HepG2 (cell line): ENCODE measurements around the gene METTL23. TPM values are rescaled to one million over a fixed set of nuclear protein-coding genes. Genes with fewer than 3 reads are reported as not detected.

Experiments
- ATRX ChIP-seq: sonication (generic); formaldehyde crosslinking; IDR thresholded peaks from 2 replicates; pipeline ENCODE4 v1.4.0; 2020; ENCODE audit warnings: missing genetic modification reagents, borderline replicate concordance
- CHCHD3 ChIP-seq: sonication (generic); formaldehyde crosslinking; IDR thresholded peaks from 2 replicates; pipeline ENCODE4 v1.8.0; 2022; ENCODE audit warnings: mild to moderate bottlenecking, missing genetic modification reagents, moderate library complexity
- FOXO1 ChIP-seq: sonication (generic); formaldehyde crosslinking; IDR thresholded peaks from 2 replicates; pipeline ENCODE4 v1.4.0; 2020; ENCODE audit warnings: missing genetic modification reagents
- GTF3A ChIP-seq: sonication (generic); formaldehyde crosslinking; conservative IDR thresholded peaks from 2 replicates; pipeline ENCODE4 v1.4.0; 2020; ENCODE audit warnings: mild to moderate bottlenecking, missing genetic modification reagents
- HNF4G ChIP-seq, 2 experiments: sonication (generic) in 1 of 2; formaldehyde crosslinking in 1 of 2; IDR thresholded peaks; 2 replicates each; pipeline versions ENCODE4 v1.4.0 to v1.6.1; 2011 to 2020; ENCODE audit warnings: borderline replicate concordance in 2 of 2, low read depth in 2 of 2, mild to moderate bottlenecking in 2 of 2, low read length in 1 of 2, missing genetic modification reagents in 1 of 2, moderate library complexity in 1 of 2
- HOXD1 ChIP-seq: sonication (generic); formaldehyde crosslinking; IDR thresholded peaks from 2 replicates; pipeline ENCODE4 v1.5.0; 2020; ENCODE audit warnings: missing genetic modification reagents
- KDM5A ChIP-seq: fragments of 200-600 bp; sonication (generic); IDR thresholded peaks from 2 replicates; pipeline ENCODE4 v1.7.0; 2018; ENCODE audit warnings: antibody characterized with exemption, mild to moderate bottlenecking, low read length, borderline replicate concordance
- KLF16 ChIP-seq, 2 experiments: sonication (generic) in 1 of 2; formaldehyde crosslinking in 1 of 2; IDR thresholded peaks; 2 replicates each; pipeline versions ENCODE4 v1.6.1 to v1.8.0; 2016 to 2023; ENCODE audit warnings: missing genetic modification reagents in 2 of 2, missing compliant biosample characterization in 1 of 2
- NR3C1 ChIP-seq: sonication (generic); formaldehyde crosslinking; IDR thresholded peaks from 2 replicates; pipeline ENCODE4 v1.4.0; 2020; ENCODE audit warnings: missing genetic modification reagents
- RNF2 ChIP-seq: fragments of 450-650 bp; conservative IDR thresholded peaks from 2 replicates; pipeline ENCODE4 v1.6.1; 2016; ENCODE audit warnings: low read depth
- SOX6 ChIP-seq, 2 experiments: fragments of 450-650 bp in 1 of 2; sonication (generic) in 1 of 2; formaldehyde crosslinking in 1 of 2; IDR thresholded peaks; 2 replicates each; pipeline versions ENCODE4 v1.4.0 to v1.6.1; 2017 to 2020; ENCODE audit warnings: antibody characterized with exemption in 1 of 2, mild to moderate bottlenecking in 1 of 2, missing genetic modification reagents in 1 of 2
- SRF ChIP-seq: IDR thresholded peaks from 2 replicates; pipeline ENCODE4 v1.6.1; 2011; ENCODE audit warnings: mild to moderate bottlenecking, low read depth, low read length, moderate library complexity
- TEAD3 ChIP-seq: optimal IDR thresholded peaks from 2 replicates; pipeline ENCODE3; 2016; ENCODE audit warnings: borderline replicate concordance
- ZBTB38 ChIP-seq: sonication (generic); formaldehyde crosslinking; IDR thresholded peaks from 2 replicates; pipeline ENCODE4 v1.5.1; 2020; ENCODE audit warnings: mild to moderate bottlenecking, missing genetic modification reagents
- ZNF205 ChIP-seq: IDR thresholded peaks from 2 replicates; pipeline ENCODE4 v1.6.1; 2018; ENCODE audit warnings: missing biosample characterization, missing genetic modification reagents
- ZNF607 ChIP-seq: sonication (generic); formaldehyde crosslinking; IDR thresholded peaks from 2 replicates; pipeline ENCODE4 v1.5.1; 2020; ENCODE audit warnings: missing genetic modification reagents, mild to moderate bottlenecking, borderline replicate concordance
- ZNF703 ChIP-seq: sonication (generic); formaldehyde crosslinking; IDR thresholded peaks from 2 replicates; pipeline ENCODE4 v1.5.1; 2020; ENCODE audit warnings: missing genetic modification reagents, mild to moderate bottlenecking, moderate library complexity, borderline replicate concordance
- ZNF75D ChIP-seq: sonication (generic); formaldehyde crosslinking; IDR thresholded peaks from 2 replicates; pipeline ENCODE4 v1.8.1; 2023; ENCODE audit warnings: missing genetic modification reagents, mild to moderate bottlenecking, borderline replicate concordance
- polyA plus RNA-seq, 8 experiments: library from polyadenylated mRNA; depleted of rRNA in 3 of 8; stranded (reverse) in 7 of 8; unstranded in 1 of 8; fragments of >200 nt; fragmentation: Illumina TruSeq in 4 of 8; extraction: Trizol in 4 of 8; gene quantifications; 2 replicates each; pipeline versions ENCODE4 v1.2.1 to v1.2.3, GENCODE V29; 2011 to 2016; ENCODE audit warnings: low read depth in 4 of 8, missing spikeins in 1 of 8, mixed read lengths in 1 of 8; ENCODE audit not compliant: insufficient read depth in 1 of 8
- total RNA-seq, 5 experiments: library from RNA; depleted of rRNA; stranded (reverse); fragments of >200 nt; fragmentation: Illumina TruSeq; extraction: Trizol; gene quantifications; 2 replicates each; pipeline ENCODE4 v1.2.3, GENCODE V29; 2016; ENCODE audit warnings: low read depth in 1 of 5
- TF ChIP-seq, protein P1 (sequence below): sonication (generic); formaldehyde crosslinking; IDR thresholded peaks from 2 replicates; pipeline ENCODE4 v1.5.1; 2020; ENCODE audit warnings: missing genetic modification reagents, mild to moderate bottlenecking, borderline replicate concordance
- TF ChIP-seq, protein P2 (sequence below): sonication (generic); formaldehyde crosslinking; IDR thresholded peaks from 2 replicates; pipeline ENCODE4 v1.4.0; 2020; ENCODE audit warnings: missing genetic modification reagents, borderline replicate concordance
- TF ChIP-seq, protein P3 (sequence below): sonication (generic); formaldehyde crosslinking; IDR thresholded peaks from 2 replicates; pipeline ENCODE4 v1.8.0; 2022; ENCODE audit warnings: mild to moderate bottlenecking, missing genetic modification reagents, borderline replicate concordance

The METTL23 gene
- total and polyA plus RNA-seq, 2 of the 13 experiments (the other 11 are each of a cell fraction or from before 2014, with no cell fraction given): 39.9 to 104 TPM

DNA sequence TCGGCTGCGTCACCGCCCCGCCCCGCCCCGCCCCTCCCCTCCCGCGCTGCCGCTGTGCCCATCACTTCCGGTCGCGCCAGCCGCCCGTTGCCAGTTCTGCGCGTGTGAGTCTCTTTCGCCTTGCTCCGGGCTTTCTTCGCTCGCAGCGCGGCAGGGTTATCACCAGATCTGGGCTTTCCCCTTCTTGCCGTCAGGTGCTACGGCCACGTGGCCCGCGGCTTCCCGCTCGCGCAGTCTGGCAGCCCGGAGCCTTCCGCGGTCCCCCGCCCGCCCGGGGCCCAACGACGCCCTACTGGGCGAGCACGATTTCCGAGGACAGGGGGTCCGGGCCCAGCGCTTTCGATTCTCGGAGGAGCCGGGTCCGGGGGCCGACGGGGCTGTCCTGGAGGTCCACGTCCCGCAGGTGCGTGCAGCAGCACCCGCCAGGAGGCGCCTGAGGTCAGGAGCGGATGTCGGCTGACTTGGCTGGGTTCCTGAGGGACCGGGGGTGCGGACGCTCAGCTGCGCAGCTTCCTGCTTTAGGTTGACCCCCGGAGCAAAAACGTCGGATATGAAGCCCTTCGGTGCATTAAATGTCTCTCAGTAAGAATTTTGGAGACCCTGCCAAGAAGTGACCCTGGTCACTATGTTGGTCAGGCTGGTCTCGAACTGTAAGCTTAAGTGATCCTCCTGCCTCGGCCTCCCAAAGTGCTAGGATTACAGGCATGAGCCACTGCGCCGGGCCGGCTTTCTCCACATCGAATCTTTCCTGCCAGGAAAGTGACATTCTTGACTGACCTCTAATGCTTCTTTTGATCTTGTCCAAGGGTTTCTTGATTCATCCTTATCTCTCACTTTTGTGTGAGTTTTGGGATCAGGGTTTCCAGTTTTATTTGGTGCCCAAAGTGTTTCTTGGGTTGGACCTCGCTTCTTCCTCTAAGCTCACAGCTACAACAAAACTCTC lies at the start of gene METTL23 (continued):
- TF ChIP-seq, protein P1, sequence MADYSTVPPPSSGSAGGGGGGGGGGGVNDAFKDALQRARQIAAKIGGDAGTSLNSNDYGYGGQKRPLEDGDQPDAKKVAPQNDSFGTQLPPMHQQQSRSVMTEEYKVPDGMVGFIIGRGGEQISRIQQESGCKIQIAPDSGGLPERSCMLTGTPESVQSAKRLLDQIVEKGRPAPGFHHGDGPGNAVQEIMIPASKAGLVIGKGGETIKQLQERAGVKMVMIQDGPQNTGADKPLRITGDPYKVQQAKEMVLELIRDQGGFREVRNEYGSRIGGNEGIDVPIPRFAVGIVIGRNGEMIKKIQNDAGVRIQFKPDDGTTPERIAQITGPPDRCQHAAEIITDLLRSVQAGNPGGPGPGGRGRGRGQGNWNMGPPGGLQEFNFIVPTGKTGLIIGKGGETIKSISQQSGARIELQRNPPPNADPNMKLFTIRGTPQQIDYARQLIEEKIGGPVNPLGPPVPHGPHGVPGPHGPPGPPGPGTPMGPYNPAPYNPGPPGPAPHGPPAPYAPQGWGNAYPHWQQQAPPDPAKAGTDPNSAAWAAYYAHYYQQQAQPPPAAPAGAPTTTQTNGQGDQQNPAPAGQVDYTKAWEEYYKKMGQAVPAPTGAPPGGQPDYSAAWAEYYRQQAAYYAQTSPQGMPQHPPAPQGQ (CRISPR knock-in tag): no peak
- 0 out of 2 replicates have a peak, but pooled peaks have one; percentile 32 for TF ChIP-seq HOXD1 (CRISPR knock-in tag)
- TF ChIP-seq RNF2: peak; percentile 69; the same call in 1 of the 2 replicates
- TF ChIP-seq ZBTB38 (CRISPR knock-in tag): no peak
- TF ChIP-seq TEAD3: peak; percentile 8
- TF ChIP-seq HNF4G (IDR thresholded peaks at IDR 0.05; ENCODE audit: borderline replicate concordance, low read depth, low read length): no peak; the same call in 1 of the 2 replicates
- TF ChIP-seq HNF4G (CRISPR knock-in tag; IDR thresholded peaks at IDR 0.05; ENCODE audit: borderline replicate concordance, low read depth): no peak; the same call in 1 of the 2 replicates
- TF ChIP-seq ZNF75D: no peak
- TF ChIP-seq, protein P2, sequence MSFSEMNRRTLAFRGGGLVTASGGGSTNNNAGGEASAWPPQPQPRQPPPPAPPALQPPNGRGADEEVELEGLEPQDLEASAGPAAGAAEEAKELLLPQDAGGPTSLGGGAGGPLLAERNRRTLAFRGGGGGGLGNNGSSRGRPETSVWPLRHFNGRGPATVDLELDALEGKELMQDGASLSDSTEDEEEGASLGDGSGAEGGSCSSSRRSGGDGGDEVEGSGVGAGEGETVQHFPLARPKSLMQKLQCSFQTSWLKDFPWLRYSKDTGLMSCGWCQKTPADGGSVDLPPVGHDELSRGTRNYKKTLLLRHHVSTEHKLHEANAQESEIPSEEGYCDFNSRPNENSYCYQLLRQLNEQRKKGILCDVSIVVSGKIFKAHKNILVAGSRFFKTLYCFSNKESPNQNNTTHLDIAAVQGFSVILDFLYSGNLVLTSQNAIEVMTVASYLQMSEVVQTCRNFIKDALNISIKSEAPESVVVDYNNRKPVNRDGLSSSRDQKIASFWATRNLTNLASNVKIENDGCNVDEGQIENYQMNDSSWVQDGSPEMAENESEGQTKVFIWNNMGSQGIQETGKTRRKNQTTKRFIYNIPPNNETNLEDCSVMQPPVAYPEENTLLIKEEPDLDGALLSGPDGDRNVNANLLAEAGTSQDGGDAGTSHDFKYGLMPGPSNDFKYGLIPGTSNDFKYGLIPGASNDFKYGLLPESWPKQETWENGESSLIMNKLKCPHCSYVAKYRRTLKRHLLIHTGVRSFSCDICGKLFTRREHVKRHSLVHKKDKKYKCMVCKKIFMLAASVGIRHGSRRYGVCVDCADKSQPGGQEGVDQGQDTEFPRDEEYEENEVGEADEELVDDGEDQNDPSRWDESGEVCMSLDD (CRISPR knock-in tag): no peak
- no peak; the same call in 1 of the 2 replicates for TF ChIP-seq ZNF703 (CRISPR knock-in tag)
- no peak for TF ChIP-seq ATRX (CRISPR knock-in tag)
- peak; percentile 93 for TF ChIP-seq KDM5A
- peak; percentile 73; the same call in 1 of the 2 replicates for TF ChIP-seq ZNF205 (CRISPR knock-in tag)
- TF ChIP-seq, protein P3, sequence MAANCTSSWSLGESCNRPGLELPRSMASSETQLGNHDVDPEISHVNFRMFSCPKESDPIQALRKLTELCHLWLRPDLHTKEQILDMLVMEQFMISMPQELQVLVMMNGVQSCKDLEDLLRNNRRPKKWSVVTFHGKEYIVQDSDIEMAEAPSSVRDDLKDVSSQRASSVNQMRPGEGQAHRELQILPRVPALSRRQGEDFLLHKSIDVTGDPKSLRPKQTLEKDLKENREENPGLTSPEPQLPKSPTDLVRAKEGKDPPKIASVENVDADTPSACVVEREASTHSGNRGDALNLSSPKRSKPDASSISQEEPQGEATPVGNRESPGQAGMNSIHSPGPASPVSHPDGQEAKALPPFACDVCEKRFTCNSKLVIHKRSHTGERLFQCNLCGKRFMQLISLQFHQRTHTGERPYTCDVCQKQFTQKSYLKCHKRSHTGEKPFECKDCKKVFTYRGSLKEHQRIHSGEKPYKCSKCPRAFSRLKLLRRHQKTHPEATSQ (CRISPR knock-in tag): no peak
- 0 out of 2 replicates have a peak, but pooled peaks have one; percentile 21 for TF ChIP-seq CHCHD3
- TF ChIP-seq SOX6 (IDR thresholded peaks at IDR 0.05): no peak
- TF ChIP-seq SOX6 (CRISPR knock-in tag; IDR thresholded peaks at IDR 0.05): peak; percentile 8; the same call in 1 of the 2 replicates
- no peak for TF ChIP-seq FOXO1
- no peak for TF ChIP-seq NR3C1 (CRISPR knock-in tag)
- TF ChIP-seq KLF16 (CRISPR knock-in tag; IDR thresholded peaks at IDR 0.05): peak in 1 of 2 experiments; percentile 21; a peak in 1 of 4 replicates
- TF ChIP-seq GTF3A: peak; percentile 85
- TF ChIP-seq ZNF607: 0 out of 2 replicates have a peak, but pooled peaks have one; percentile 10
- TF ChIP-seq SRF: no peak
